Esophagus muscularis mucosa (tissue), 4 donors: ENCODE measurements around the gene CFAP70. TPM values are rescaled to one million over a fixed set of nuclear protein-coding genes. Genes with fewer than 3 reads are reported as not detected.

Experiments used
- DNase-seq: peaks from one replicate; pipeline ENCODE4 v3.0.0-alpha.2; 2017; ENCODE audit errors: extremely low spot score
- H3K27ac ChIP-seq, 4 donors: fragments of 200-600 bp; sonication (generic); replicated peaks in 1 of 4; 1 replicate in 3 of 4; 2 replicates in 1 of 4; pipeline ENCODE4 v1.5.1; 2016 to 2019; ENCODE audit warnings: mild to moderate bottlenecking in 1 of 4
- H3K27me3 ChIP-seq, 4 donors: fragments of 200-600 bp; sonication (generic); one replicate each; pipeline versions ENCODE4 v1.5.1 to v1.6.0; 2016 to 2019
- H3K36me3 ChIP-seq, 4 donors: fragments of 200-600 bp; sonication (generic); one replicate each; pipeline ENCODE4 v1.5.1; 2016 to 2019
- H3K4me1 ChIP-seq, 4 donors: fragments of 200-600 bp; sonication (generic); one replicate each; pipeline ENCODE4 v1.5.1; 2016 to 2019
- H3K4me3 ChIP-seq, 4 donors: fragments of 200-600 bp; sonication (generic); 1 replicate in 2 of 4; 2 replicates in 2 of 4; pipeline ENCODE4 v1.5.1; 2016 to 2019; ENCODE audit warnings: mild to moderate bottlenecking in 4 of 4, moderate library complexity in 1 of 4
- H3K9me3 ChIP-seq, 4 donors: fragments of 200-600 bp; sonication (generic); 1 replicate in 3 of 4; 2 replicates in 1 of 4; pipeline ENCODE4 v1.5.1; 2016 to 2019
- CTCF ChIP-seq, 3 experiments: fragments of 200-600 bp in 2 of 3; fragments of 450-650 bp in 1 of 3; sonication (generic) in 2 of 3; IDR thresholded peaks; one replicate each; pipeline ENCODE4 v1.5.1; 2017 to 2019; ENCODE audit warnings: antibody characterized with exemption in 3 of 3, mild to moderate bottlenecking in 2 of 3, moderate library complexity in 1 of 3
- EP300 ChIP-seq: sonication (generic); formaldehyde crosslinking; IDR thresholded peaks from one replicate; pipeline ENCODE4 v1.6.1; 2017; ENCODE audit warnings: antibody characterized with exemption
- POLR2A ChIP-seq: fragments of 450-650 bp; IDR thresholded peaks from one replicate; pipeline ENCODE4 v1.6.1; 2017; ENCODE audit warnings: antibody characterized with exemption, moderate library complexity, mild to moderate bottlenecking, low read depth
- POLR2AphosphoS5 ChIP-seq, 2 donors: sonication (generic); formaldehyde crosslinking; IDR thresholded peaks; one replicate each; pipeline ENCODE4 v1.6.1; 2017; ENCODE audit warnings: antibody characterized with exemption in 2 of 2
- WGBS: methylation state at CpG from one replicate; pipeline ENCODE4 v1.1.5; 2018; 5-methylcytosine and 5-hydroxymethylcytosine counted together
- intact Hi-C: fragments of 100-400 bp; cut with DNase I; formaldehyde crosslinking; loops from one replicate; pipeline ENCODE4 v1.15.1; 2023
- total RNA-seq, 4 donors: library from RNA; depleted of rRNA; stranded (reverse); fragments of >200 nt; gene quantifications; one replicate each; pipeline versions ENCODE4 v1.1.0 to v1.2.1, GENCODE V29; 2016

CFAP70 gene
- 1 to 10 TPM in 3 of 4 donors, under 1 TPM in 1; 0.99 to 3.3 (median 1.1) TPM for total RNA-seq

GRCh38 chr10:73358331-73359279 is at the start of gene CFAP70:
Gene CFAP70, minus strand, starts transcription at chr10:73358864. Its CDS starts 4,068 bp downstream, at chr10:73354796.
- Histone ChIP-seq H3K9me3 (no peaks in the 10 kb centered on the region), H3K4me1 (peaks cover 5 to 17% (median 15%) of the 10 kb centered on the region in 4 donors), H3K27me3 (no peaks in the 10 kb centered on the region), H3K4me3 (peak within 1 kb of the TSS; percentile 66 to 95 (median 78)), H3K27ac (peak within 1 kb of the TSS; percentile 61 to 75 (median 74)), H3K36me3 (peaks cover 0 to 3% (median 0%) of the 10 kb centered on the region in 4 donors)
- WGBS: under 1% methylated on average over 45 of the region's 45 CpGs
- intact Hi-C loops: loop anchor here (5.0 kb wide), 1 partner anchor 96 kb away; no protein-coding TSS in a partner anchor
- DNase-seq: peak; percentile 94
- peak; percentile 54 to 81 for TF ChIP-seq POLR2AphosphoS5 (IDR thresholded peaks at IDR 0.05)
- TF ChIP-seq CTCF (IDR thresholded peaks at IDR 0.05): peak in 1 of 3 experiments; percentile 37
- TF ChIP-seq EP300: no peak
- no peak for TF ChIP-seq POLR2A

- 92% methylated on average over 5 of the region's 5 CpGs for WGBS
- intact Hi-C loops: no loop called here
- Histone ChIP-seq H3K4me1 (peaks cover 22 to 41% (median 30%) of the 10 kb centered on the region in 4 donors), H3K36me3 (peaks cover 0 to 14% (median 5%) of the 10 kb centered on the region in 4 donors), H3K27ac (no peak overlapping the region), H3K9me3 (no peaks in the 10 kb centered on the region), H3K4me3 (no peak overlapping the region), H3K27me3 (no peaks in the 10 kb centered on the region)
- TF ChIP-seq POLR2A: no peak
- TF ChIP-seq CTCF (IDR thresholded peaks at IDR 0.05): no peak
- TF ChIP-seq POLR2AphosphoS5 (IDR thresholded peaks at IDR 0.05): no peak
- TF ChIP-seq EP300: no peak
- no peak for DNase-seq
These were observed 49.4 kb upstream of the CFAP70 start for GRCh38 chr10:73408061-73408460.

GRCh38 chr10:73407495-73407894 is 48.8 kb upstream of the CFAP70 start:
- DNase-seq: no peak
- peaks cover 0 to 14% (median 5%) of the 10 kb centered on the region in 4 donors for H3K36me3 ChIP-seq
- no peaks in the 10 kb centered on the region for H3K27me3 ChIP-seq
- WGBS: 88% methylated on average over 1 of the region's 1 CpG
- H3K4me1 ChIP-seq: peaks cover 16 to 39% (median 24%) of the 10 kb centered on the region in 4 donors
- intact Hi-C loops: no loop called here
- no peak overlapping the region for H3K27ac ChIP-seq
- no peaks in the 10 kb centered on the region for H3K9me3 ChIP-seq
- no peak for TF ChIP-seq POLR2A
- TF ChIP-seq EP300: no peak
- no peak for TF ChIP-seq CTCF (IDR thresholded peaks at IDR 0.05)
- no peak for TF ChIP-seq POLR2AphosphoS5 (IDR thresholded peaks at IDR 0.05)
- no peak overlapping the region for H3K4me3 ChIP-seq

GRCh38 chr10:73406846-73407245 is 48.2 kb upstream of the CFAP70 start:
- WGBS: 92% methylated on average over 5 of the region's 5 CpGs
- Histone ChIP-seq H3K36me3 (peaks cover 0 to 14% (median 5%) of the 10 kb centered on the region in 4 donors), H3K9me3 (no peaks in the 10 kb centered on the region), H3K4me1 (peaks cover 10 to 32% (median 18%) of the 10 kb centered on the region in 4 donors), H3K27me3 (no peaks in the 10 kb centered on the region), H3K27ac (no peak overlapping the region), H3K4me3 (no peak overlapping the region)
- DNase-seq: no peak
- intact Hi-C loops: no loop called here
- no peak for TF ChIP-seq POLR2AphosphoS5 (IDR thresholded peaks at IDR 0.05)
- TF ChIP-seq CTCF (IDR thresholded peaks at IDR 0.05): no peak
- no peak for TF ChIP-seq POLR2A
- TF ChIP-seq EP300: no peak
